HG02938 (cell line): Measurements from ENCODE around the gene LEF1.
A peak's percentile ranks its signal among the peaks of the same experiment; 100 is the strongest.

Source experiments
- ATAC-seq: cut with Tn5 transposase; IDR thresholded peaks from one replicate; pipeline ENCODE4 v1.9.1; 2021; ENCODE audit warnings: mild to moderate bottlenecking, moderate library complexity; ENCODE audit not compliant: unreplicated experiment

The LEF1 gene

GRCh38 chr4:108180513-108180912 lies 11.8 kb upstream of the LEF1 start:
- no peak for ATAC-seq

DNA sequence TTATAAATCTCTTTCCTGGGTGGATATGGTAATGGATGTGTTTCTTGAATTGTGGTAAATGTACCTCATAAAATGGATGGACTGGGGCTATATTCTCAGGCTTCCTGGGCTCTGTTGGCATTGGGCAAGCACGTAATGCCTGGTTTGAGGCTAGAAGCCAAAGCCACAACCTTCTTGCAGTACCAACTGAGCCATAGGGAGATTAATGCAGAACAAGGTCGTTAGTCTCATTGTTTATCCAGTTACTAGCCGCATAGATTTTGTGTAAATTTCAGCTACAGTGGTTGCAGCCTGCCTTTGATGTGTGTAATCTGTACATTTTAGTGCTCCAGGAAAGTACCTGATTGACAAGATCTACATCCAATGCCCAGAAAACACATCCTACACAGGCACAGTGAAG lies 7.2 kb upstream of the LEF1 start:
- ATAC-seq, result no peak

- no peak for ATAC-seq
Measured at GRCh38 chr4:108174856-108175255, 6.1 kb upstream of the LEF1 start.

DNA sequence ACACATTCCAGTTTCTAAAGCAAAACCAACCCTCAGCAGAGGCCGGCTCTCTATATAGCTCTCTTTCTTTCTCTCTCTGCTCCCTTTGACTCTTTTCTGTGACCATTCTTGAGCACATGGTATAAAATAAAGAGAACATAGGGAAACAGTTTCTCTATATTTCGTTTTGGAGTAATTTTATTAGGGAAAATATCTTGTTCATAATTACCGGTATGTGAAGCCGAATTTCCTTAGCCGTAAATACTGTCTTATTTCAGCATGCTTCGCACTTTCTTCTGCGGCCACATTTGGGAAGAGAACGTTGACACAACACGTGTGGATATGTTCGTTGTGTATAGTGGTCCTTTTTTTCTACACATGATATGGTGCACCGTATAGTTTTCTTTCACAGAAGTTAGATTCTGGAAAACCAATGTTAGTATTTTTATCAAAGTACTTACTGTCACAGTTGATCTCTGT lies 4.9 kb upstream of the LEF1 start:
- no peak for ATAC-seq

GRCh38 chr4:108172753-108173598 lies 4.2 kb upstream of the LEF1 start:
- ATAC-seq, result peak; percentile 48

DNA sequence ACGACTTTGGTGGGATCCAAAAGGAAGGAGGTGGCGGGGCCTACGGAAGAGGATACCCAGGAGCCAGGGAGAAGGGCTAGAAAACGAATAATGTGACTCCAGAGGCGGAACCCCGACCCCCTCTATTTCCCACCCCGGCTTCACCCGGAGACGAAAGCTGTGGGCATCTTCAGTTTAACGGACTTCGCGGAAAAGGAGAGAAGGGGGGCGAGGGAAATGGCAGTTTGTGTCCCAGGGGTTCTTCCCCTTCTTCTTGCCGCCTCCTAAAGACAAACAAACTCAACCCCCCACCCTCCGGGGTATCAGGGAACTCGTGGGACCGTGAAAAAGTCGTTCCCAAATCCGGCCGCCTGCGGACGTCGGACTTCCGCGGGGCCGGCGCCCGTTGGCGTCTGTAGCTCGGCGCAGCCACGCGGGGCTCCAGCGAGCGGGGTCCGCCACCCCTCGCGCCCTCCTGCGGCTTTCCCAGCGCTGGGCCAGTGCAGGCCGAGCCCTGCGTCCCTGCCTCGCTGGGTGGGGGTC lies 3.6 kb upstream of the LEF1 start:
- ATAC-seq, result peak; percentile 22

DNA sequence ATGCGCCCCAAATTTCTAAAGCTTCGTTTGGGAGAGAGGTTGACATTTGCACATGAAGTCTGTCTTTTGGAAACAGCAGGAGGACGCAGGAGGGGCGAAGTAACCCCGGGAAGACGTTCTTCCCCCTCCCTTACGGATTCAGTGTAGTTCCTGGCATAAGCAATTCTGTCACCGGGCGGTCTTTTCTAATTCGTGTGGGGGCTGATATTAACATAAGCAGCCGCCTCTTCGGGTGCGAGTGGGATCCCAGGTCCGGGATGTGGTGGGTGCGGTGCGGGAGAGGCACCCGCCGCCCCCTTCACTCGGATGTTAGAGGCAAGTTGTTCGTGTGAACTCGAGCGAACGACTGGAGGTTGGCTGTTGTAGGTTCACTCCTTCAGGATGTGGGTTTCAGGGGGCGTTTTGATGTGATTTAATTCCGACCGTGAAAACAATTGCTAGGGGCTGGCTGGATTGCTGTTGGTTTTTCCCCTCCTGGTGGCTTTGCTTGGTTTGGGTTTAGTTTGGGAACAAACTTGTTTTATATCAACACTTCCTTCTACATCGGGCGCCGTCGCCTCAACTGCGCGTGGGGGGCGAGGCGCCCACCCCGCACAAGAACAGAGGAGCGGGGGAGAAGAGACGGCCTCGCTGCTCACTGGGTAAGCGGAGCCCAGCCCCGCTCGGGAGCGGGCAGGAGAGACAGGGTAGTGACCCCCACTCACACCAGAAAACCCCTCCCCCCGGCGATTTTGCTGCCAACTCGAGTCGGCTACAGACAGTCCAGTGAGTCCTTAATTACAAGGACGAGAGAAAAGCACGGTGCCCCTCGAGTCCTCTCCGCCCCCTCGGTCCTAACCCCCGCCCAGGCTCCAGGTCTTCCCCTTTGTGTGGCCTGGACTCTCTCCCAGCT lies 2.9 kb upstream of the LEF1 start:
- no peak for ATAC-seq

GRCh38 chr4:108170631-108171338 lies 2.1 kb upstream of the LEF1 start:
- ATAC-seq, result no peak

DNA sequence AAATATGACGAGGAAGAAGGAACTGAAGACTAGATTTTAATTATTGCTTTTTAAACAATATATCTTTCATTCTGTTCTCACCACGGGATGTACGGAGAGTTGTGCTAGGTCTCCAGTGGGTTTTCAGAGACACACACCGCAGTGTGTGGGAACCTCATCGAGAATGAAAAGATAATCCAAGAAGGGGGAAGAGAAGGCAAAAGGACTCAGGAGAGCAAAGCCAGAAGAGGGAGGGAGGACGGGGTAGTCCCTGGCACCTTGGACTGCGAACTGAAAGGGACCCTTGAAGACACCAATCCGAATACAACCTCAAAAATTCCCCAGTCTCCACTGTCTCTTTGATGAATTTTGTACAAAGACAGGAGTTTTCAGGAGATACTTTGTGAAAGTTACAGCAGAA lies 932 bp upstream of the LEF1 start:
- ATAC-seq, result no peak

DNA sequence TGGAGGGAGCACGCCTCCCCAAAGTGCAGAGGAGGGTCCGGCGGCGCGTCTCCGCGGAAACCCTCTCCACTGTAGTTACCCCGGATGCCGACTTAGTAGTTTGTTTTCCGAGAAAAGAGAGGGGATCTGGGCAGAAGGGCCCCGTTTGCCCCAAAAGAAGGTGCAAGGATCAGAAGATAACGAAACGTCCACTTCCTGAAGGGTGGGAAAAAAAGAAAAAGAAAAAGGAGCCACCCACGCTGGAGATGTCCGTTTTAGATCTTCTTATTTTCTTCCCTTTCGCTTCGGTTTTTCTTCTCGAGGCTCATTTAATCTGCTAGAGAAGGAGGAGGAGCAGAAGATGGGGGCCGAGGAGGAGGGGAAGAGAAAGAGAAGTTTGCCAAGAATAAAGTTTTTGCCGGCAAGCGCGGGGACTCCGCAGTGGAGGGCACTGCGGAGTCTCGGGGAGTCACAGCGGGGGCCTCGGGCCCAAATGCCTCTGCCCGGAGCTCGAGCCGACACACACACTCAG lies 517 bp downstream of the LEF1 start:
- no peak for ATAC-seq

GRCh38 chr4:108166441-108167315 lies 2.1 kb downstream of the LEF1 start:
- ATAC-seq, result no peak

GRCh38 chr4:108166038-108166437 lies 2.7 kb downstream of the LEF1 start:
- ATAC-seq, result no peak

- ATAC-seq, result no peak
Measured at GRCh38 chr4:108165586-108165985, 3.1 kb downstream of the LEF1 start.

GRCh38 chr4:108163351-108163750 lies 5.4 kb downstream of the LEF1 start:
- ATAC-seq, result no peak

GRCh38 chr4:108160741-108161352 lies 7.9 kb downstream of the LEF1 start:
- ATAC-seq, result no peak

DNA sequence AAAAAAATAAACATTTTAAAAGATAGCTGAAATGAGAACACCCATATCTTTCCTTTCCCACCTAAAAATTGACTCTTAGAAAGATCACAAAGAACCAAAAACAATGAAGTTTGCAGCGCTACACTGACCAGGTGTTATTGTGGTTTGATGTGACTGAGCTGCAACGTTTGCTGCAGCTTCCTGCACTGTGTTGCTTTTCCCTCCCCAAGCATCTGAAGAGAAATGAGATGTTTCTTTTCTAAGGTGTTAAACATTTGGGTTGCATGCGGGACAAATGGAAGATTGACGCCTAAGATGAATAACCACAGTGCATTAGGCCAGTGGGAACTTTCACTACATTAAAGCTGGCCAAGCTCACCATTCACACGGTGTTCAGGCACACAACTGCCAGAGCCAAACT lies 8.9 kb downstream of the LEF1 start:
- ATAC-seq, result no peak

GRCh38 chr4:108157655-108158054 lies 11.1 kb downstream of the LEF1 start:
- ATAC-seq, result no peak

DNA sequence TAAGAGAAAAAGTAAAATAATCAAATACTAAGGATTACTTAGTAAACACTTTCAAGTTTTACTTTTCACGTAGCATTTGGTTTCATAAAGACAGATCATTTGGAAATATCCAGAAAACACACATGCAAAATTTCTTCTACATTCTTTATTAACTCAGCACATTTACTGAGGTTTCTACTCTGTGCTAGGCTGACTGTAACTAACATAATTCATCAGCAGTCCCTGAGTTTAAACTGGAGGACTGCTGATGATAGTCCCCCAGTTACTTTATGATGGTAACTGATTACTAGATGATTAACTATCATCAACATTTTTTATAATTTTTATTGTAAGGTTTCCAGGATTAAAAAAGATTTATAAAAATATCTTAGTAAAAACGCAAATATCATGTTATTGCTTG lies 12.3 kb downstream of the LEF1 start:
- ATAC-seq, result no peak

- ATAC-seq, result no peak
Measured at GRCh38 chr4:108155373-108155772, 13.4 kb downstream of the LEF1 start.
